Uterus (tissue), 4 donors: ENCODE data around the gene UNC13A. TPM values are rescaled to one million over a fixed set of nuclear protein-coding genes. Genes with fewer than 3 reads are reported as not detected.
"Not testable (repeated sequence)": the region's sequence is repeated elsewhere in the genome, so short reads cannot be mapped to it uniquely, and the experiment has no call there.

Source experiments
- DNase-seq, 2 donors: peaks; one replicate each; pipeline ENCODE4 v3.0.0-alpha.2; 2019 to 2020
- H3K27ac ChIP-seq, 2 donors: fragments of 200-600 bp; sonication (generic); 1 replicate in 1 of 2; 2 replicates in 1 of 2; pipeline ENCODE4 v1.5.1; 2016 to 2018
- H3K27me3 ChIP-seq, 2 donors: fragments of 200-600 bp; sonication (generic); one replicate each; pipeline ENCODE4 v1.5.1; 2018 to 2019; ENCODE audit warnings: control low read depth in 1 of 2
- H3K36me3 ChIP-seq, 2 donors: fragments of 200-600 bp; sonication (generic); one replicate each; pipeline ENCODE4 v1.5.1; 2019; ENCODE audit warnings: control low read depth in 1 of 2
- H3K4me1 ChIP-seq, 2 donors: fragments of 200-600 bp; sonication (generic); one replicate each; pipeline ENCODE4 v1.5.1; 2018 to 2019; ENCODE audit warnings: control low read depth in 1 of 2
- H3K4me3 ChIP-seq, 2 donors: fragments of 200-600 bp; sonication (generic); 1 replicate in 1 of 2; 2 replicates in 1 of 2; pipeline ENCODE4 v1.5.1; 2018 to 2019; ENCODE audit warnings: mild to moderate bottlenecking in 1 of 2
- H3K9me3 ChIP-seq, 2 donors: fragments of 200-600 bp; sonication (generic); one replicate each; pipeline ENCODE4 v1.5.1; 2019; ENCODE audit warnings: control low read depth in 1 of 2
- POLR2A ChIP-seq, 2 donors: fragments of 450-650 bp; IDR thresholded peaks; one replicate each; pipeline ENCODE4 v1.6.1; 2016; ENCODE audit warnings: antibody characterized with exemption in 2 of 2, mild to moderate bottlenecking in 1 of 2, moderate library complexity in 1 of 2
- intact Hi-C: fragments of 100-400 bp; cut with DNase I; formaldehyde crosslinking; loops from one replicate; pipeline ENCODE4 v1.15.1; 2023; ENCODE audit warnings: low total_unique reads
- total RNA-seq, 4 donors: library from RNA; depleted of rRNA in 3 of 4; stranded (reverse); fragments of >200 nt in 3 of 4; gene quantifications; one replicate each; pipeline versions ENCODE4 v1.1.0 to v1.2.4, GENCODE V29; 2014 to 2023
- TF ChIP-seq, protein P1 (sequence below), 4 experiments: fragments of 200-600 bp in 2 of 4; fragments of 450-650 bp in 2 of 4; sonication (generic) in 2 of 4; IDR thresholded peaks; one replicate each; pipeline ENCODE4 v1.5.1; 2016 to 2019; ENCODE audit warnings: antibody characterized with exemption in 4 of 4, mild to moderate bottlenecking in 2 of 4, moderate library complexity in 1 of 4
- donor health status: DM: yes; HTN: yes; CAD: no.

Gene UNC13A
- total RNA-seq, 4 donors from 2014 or later = 0.21 to 0.35 (median 0.29) TPM; not detected in 1

DNA sequence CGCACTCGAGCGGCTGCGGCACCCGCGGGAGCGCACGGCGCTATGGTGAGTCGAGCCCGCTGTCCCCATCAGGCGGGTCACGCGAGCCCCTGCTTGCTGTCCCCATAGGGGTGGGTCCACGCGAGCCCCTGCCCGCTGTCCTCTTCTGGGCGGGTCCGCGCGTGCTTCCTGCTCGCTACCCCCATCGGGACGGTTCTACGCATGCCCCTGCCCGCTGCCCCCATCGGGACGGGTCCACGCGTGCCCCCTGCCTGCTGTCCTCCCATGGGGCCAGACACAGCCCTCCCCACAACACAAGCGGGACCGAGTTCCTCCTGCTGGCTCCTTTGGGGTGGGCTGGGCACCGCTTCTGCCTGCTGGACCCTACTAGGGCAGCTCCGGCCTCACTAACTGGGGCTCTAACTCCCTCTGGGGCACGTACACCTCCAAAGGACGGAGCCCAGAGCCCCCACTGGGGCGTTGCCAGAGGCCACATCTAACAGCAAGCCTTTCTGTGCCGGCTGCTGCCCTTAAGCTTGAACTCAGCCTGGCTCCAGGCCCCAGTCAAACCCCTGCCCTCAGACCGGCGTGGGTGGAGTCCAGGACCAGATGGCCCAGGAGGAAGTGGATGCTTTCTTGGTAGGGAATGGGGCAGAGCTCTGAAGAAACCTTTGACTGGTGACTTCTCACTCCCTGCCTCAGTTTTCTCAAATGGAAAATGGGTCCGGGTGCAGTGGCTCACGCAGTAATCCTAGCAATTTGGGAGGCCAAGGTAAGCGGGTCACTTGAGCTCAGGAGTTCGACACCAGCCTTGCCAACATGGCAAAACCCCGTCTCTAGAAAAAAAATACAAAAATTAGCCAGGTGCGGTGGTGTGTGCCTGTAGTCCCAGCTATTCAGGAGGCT is 132.0 kb downstream of the UNC13A start:
- H3K4me3 ChIP-seq = peak overlapping the region; percentile 76 to 99
- H3K9me3 ChIP-seq = no peaks in the 10 kb centered on the region
- peaks cover 0 to 8% of the 10 kb centered on the region in 2 donors for H3K4me1 ChIP-seq
- TF ChIP-seq, protein P1, sequence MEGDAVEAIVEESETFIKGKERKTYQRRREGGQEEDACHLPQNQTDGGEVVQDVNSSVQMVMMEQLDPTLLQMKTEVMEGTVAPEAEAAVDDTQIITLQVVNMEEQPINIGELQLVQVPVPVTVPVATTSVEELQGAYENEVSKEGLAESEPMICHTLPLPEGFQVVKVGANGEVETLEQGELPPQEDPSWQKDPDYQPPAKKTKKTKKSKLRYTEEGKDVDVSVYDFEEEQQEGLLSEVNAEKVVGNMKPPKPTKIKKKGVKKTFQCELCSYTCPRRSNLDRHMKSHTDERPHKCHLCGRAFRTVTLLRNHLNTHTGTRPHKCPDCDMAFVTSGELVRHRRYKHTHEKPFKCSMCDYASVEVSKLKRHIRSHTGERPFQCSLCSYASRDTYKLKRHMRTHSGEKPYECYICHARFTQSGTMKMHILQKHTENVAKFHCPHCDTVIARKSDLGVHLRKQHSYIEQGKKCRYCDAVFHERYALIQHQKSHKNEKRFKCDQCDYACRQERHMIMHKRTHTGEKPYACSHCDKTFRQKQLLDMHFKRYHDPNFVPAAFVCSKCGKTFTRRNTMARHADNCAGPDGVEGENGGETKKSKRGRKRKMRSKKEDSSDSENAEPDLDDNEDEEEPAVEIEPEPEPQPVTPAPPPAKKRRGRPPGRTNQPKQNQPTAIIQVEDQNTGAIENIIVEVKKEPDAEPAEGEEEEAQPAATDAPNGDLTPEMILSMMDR (IDR thresholded peaks at IDR 0.05) = no peak
- no peak for TF ChIP-seq POLR2A (IDR thresholded peaks at IDR 0.05)
- peak; percentile 36 to 55 for DNase-seq
- H3K36me3 ChIP-seq = no peaks in the 10 kb centered on the region
- intact Hi-C loops = no loop called here
- H3K27me3 ChIP-seq = no peaks in the 10 kb centered on the region
- H3K27ac ChIP-seq = peak overlapping the region; percentile 78 to 80

DNA sequence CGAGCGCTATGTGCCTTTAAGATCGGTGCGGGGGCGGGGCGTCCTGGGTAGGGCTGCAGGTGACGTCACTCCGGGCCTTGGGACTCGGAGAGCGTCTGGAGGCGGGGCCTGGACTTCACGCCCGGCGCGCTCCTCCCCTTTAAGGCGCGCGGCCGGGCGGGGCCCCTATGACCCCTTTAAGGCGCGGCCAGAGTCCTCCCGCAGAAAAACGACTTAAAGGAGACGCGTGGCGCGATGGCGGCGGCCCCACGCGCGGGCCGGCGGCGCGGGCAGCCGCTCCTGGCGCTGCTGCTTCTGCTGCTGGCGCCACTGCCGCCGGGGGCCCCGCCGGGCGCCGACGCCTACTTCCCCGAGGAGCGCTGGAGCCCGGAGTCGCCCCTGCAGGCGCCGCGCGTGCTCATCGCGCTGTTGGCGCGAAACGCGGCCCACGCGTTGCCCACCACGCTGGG is 132.7 kb downstream of the UNC13A start, which contains the start of gene COLGALT1:
COLGALT1 (plus strand) TSS at position 170 of the 449 bp plus-strand sequence; CDS start at position 235, 65 bp downstream.
- Histone ChIP-seq H3K4me1 (peaks cover 0 to 8% of the 10 kb centered on the region in 2 donors), H3K27ac (peak within 1 kb of the TSS; percentile 78 to 80), H3K27me3 (no peaks in the 10 kb centered on the region), H3K4me3 (peak within 1 kb of the TSS; percentile 76 to 99), H3K9me3 (no peaks in the 10 kb centered on the region), H3K36me3 (no peaks in the 10 kb centered on the region)
- intact Hi-C loops = no loop called here
- peak; percentile 98 to 99 for DNase-seq
- TF ChIP-seq POLR2A (IDR thresholded peaks at IDR 0.05) = peak; percentile 38 to 63
- TF ChIP-seq, protein P1 (IDR thresholded peaks at IDR 0.05) = peak in 2 of 4 experiments; percentile 17 to 38

DNA sequence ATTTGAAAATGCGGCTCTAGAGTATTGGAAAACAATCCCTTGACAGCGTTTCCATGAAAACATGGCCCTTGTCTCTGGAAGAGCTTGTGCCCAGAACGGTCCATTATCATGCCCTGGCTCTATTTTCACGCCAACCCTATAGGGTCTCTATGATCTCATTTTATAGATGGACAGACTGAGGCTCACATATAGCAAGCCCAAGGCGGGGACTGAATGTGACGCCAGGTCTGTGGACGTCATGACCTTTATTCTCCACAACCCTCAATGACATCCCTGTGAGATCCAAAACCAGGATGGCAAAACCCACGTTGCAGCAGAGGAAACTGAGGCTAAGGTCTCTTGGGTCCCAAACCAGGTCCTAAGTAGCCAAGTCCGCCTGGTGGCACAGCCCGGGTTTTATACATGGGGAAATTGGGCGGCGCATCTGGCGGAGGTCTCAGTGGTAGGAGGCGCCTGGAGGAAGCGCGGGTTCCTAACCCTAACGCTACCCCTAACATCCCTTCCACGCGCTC is 133.1 kb downstream of the UNC13A start:
- intact Hi-C loops = no loop called here
- Histone ChIP-seq H3K27ac (peak overlapping the region; percentile 62 to 80), H3K4me3 (peak overlapping the region; percentile 76 to 99)

DNA sequence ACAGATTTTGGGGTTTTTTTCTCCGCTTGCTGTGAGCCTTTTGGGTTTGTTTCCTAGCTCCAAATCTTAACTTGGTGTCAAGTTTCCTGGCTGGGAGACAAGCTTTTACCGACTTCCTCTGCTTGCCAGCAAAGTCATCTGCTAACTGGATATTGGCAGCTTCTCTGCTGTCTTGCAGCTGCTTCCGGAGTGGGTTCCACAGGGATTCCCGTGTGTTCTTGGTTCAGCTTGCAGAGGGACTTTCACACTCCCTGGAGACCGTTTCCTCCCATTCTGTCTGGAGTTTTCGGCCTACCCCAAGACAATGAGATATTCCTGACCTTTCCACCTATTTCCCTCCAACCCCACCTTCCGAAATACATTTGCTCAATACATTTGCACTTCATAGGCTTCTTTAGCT is 134.9 kb downstream of the UNC13A start:
- H3K9me3 ChIP-seq = no peaks in the 10 kb centered on the region
- peaks cover 0 to 8% of the 10 kb centered on the region in 2 donors for H3K4me1 ChIP-seq
- H3K36me3 ChIP-seq = no peaks in the 10 kb centered on the region
- H3K27me3 ChIP-seq = no peaks in the 10 kb centered on the region
- no peak for TF ChIP-seq POLR2A (IDR thresholded peaks at IDR 0.05)
- TF ChIP-seq, protein P1 (IDR thresholded peaks at IDR 0.05) = peak in 1 of 4 experiments; percentile 5
- DNase-seq = peak; percentile 76 to 87
- no peak overlapping the region for H3K4me3 ChIP-seq
- intact Hi-C loops = no loop called here
- peak overlapping the region; percentile 44 to 63 for H3K27ac ChIP-seq

More for the DNA sequence above, 133.1 kb downstream of the UNC13A start:
- DNase-seq = no peak
- peaks cover 0 to 8% of the 10 kb centered on the region in 2 donors for H3K4me1 ChIP-seq
- H3K27me3 ChIP-seq = no peaks in the 10 kb centered on the region
- TF ChIP-seq POLR2A (IDR thresholded peaks at IDR 0.05) = no peak
- TF ChIP-seq, protein P1 (IDR thresholded peaks at IDR 0.05) = no peak
- no peaks in the 10 kb centered on the region for H3K36me3 ChIP-seq
- no peaks in the 10 kb centered on the region for H3K9me3 ChIP-seq

DNA sequence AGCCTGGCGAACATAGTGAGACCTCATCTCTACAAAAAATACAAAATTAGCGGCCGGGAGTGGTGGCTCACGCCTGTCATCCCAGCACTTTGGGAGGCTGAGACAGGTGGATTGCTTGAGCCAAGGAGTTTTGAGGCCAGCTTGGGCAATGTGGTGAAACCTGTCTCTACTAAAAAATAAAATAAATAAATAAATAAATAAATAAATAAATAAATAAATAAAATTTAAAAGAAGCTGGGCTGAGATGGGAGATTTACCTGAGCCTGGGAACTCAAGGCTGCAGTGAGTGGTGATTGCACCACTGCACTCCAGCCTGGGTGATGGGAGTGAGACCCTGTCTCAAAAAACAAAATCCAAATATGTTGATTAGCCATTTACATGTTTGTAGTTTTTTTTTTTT is 135.4 kb downstream of the UNC13A start:
- H3K27ac ChIP-seq = peak overlapping the region in 1 of 2 donors; percentile 63
- H3K9me3 ChIP-seq, DNase-seq, H3K36me3 ChIP-seq, H3K4me3 ChIP-seq, H3K27me3 ChIP-seq, intact Hi-C loops, H3K4me1 ChIP-seq: not testable (repeated sequence)

Other genes with a start within 250 kb of the UNC13A start
- gene TMEM221, start 239.7 kb downstream of the UNC13A start, total RNA-seq = 10 to 100 TPM in 1 of 4 donors, 1 to 10 TPM in 2, not detected in 1; 2.2 to 16.5 (median 3.9) TPM
- gene NXNL1, start 227.4 kb downstream of the UNC13A start, total RNA-seq = not detected
- gene SLC27A1, start 217.8 kb downstream of the UNC13A start, total RNA-seq = 10 to 100 TPM in 3 of 4 donors, 1 to 10 TPM in 1; 7.1 to 36.5 (median 26.9) TPM
- 10 to 100 TPM; 16.9 to 41.0 (median 34.1) TPM for gene PGLS, start 176.7 kb downstream of the UNC13A start, total RNA-seq
- gene COLGALT1, start 132.7 kb downstream of the UNC13A start, total RNA-seq = 10 to 100 TPM; 24.6 to 56.6 (median 52.0) TPM
- 10 to 100 TPM in 3 of 4 donors, 1 to 10 TPM in 1; 6.2 to 78.7 (median 50.3) TPM for gene MAP1S, start 31.1 kb upstream of the UNC13A start, total RNA-seq
- gene FCHO1, start 63.1 kb upstream of the UNC13A start, total RNA-seq = 1 to 10 TPM in 2 of 4 donors, under 1 TPM in 1, not detected in 1; under 0.01 to 3.8 (median 1.4) TPM
- 1 to 10 TPM in 1 of 4 donors, not detected in 3; 1.4 TPM for gene B3GNT3, start 106.8 kb upstream of the UNC13A start, total RNA-seq
- gene INSL3, start 133.2 kb upstream of the UNC13A start, total RNA-seq = not detected
- 1 to 10 TPM in 2 of 4 donors, under 1 TPM in 2; under 0.01 to 8.1 (median 2.7) TPM for gene JAK3, start 159.6 kb upstream of the UNC13A start, total RNA-seq
- gene RPL18A, start 171.6 kb upstream of the UNC13A start, total RNA-seq = 1,000 to 10,000 TPM in 3 of 4 donors, 100 to 1,000 TPM in 1; 649 to 2,637 (median 1,942) TPM
- gene SLC5A5, start 183.6 kb upstream of the UNC13A start, total RNA-seq = not detected
- 10 to 100 TPM; 23.6 to 37.2 (median 28.3) TPM for gene CCDC124, start 244.7 kb upstream of the UNC13A start, total RNA-seq